Activated CD4-positive, alpha-beta T cell treated with anti-CD3 and anti-CD28 coated beads for 36 hours (primary cell): ENCODE data around the gene FAM149B1. TPM values are rescaled to one million over a fixed set of nuclear protein-coding genes. Genes with fewer than 3 reads are reported as not detected.
"Not testable (repeated sequence)": the region's sequence is repeated elsewhere in the genome, so short reads cannot be mapped to it uniquely, and the experiment has no call there.

ENCODE experiments used
- ATAC-seq: fragments of 200-7000 bp; cut with Tn5 transposase; one replicate; pipeline ENCODE4 v1.10.0; 2021; ENCODE audit warnings: mild to moderate bottlenecking, moderate library complexity
- CTCF ChIA-PET: fragments of 350-600 bp; sonication (Branson Sonifier 250); formaldehyde crosslinking; loops from one replicate; lab custom pipeline; 2021; ENCODE audit warnings: antibody characterized with exemption; lab: Charles Lee
- POLR2A ChIA-PET: fragments of 350-600 bp; sonication (Branson Sonifier 250); formaldehyde crosslinking; loops from one replicate; lab custom pipeline; 2021; ENCODE audit warnings: antibody characterized with exemption, inconsistent platforms; lab: Charles Lee
- DNase-seq: peaks from one replicate; pipeline ENCODE4 v3.0.0-alpha.2; 2020
- H3K27ac Mint-ChIP-seq: one replicate; pipeline ENCODE4 v1.8.0; 2021; ENCODE audit warnings: mixed read lengths
- H3K27me3 Mint-ChIP-seq: one replicate; pipeline ENCODE4 v1.8.0; 2021; ENCODE audit warnings: mixed read lengths
- H3K36me3 Mint-ChIP-seq: one replicate; pipeline ENCODE4 v1.8.0; 2021; ENCODE audit warnings: low read depth, mixed read lengths
- H3K4me1 Mint-ChIP-seq: one replicate; pipeline ENCODE4 v1.8.0; 2021; ENCODE audit warnings: mixed read lengths
- H3K4me3 Mint-ChIP-seq: one replicate; pipeline ENCODE4 v1.8.0; 2021; ENCODE audit warnings: mild to moderate bottlenecking, moderate library complexity, mixed read lengths
- H3K9me3 Mint-ChIP-seq: one replicate; pipeline ENCODE4 v1.8.0; 2021; ENCODE audit warnings: low read depth, mixed read lengths
- intact Hi-C, 2 experiments: fragments of 100-400 bp; cut with DNase I in 1 of 2; cut with micrococcal nuclease in 1 of 2; formaldehyde crosslinking; loops; one replicate each; pipeline versions ENCODE4 v1.14.2 to v1.15.1; 2022 to 2024; cut with DNase I, micrococcal nuclease
- total RNA-seq, 2 experiments: library from RNA; stranded (reverse); gene quantifications; one replicate each; pipeline ENCODE4 v1.2.3, GENCODE V29; 2021

FAM149B1 gene
- total RNA-seq, 2 experiments from 2014 or later = 16.0 to 18.6 TPM

DNA sequence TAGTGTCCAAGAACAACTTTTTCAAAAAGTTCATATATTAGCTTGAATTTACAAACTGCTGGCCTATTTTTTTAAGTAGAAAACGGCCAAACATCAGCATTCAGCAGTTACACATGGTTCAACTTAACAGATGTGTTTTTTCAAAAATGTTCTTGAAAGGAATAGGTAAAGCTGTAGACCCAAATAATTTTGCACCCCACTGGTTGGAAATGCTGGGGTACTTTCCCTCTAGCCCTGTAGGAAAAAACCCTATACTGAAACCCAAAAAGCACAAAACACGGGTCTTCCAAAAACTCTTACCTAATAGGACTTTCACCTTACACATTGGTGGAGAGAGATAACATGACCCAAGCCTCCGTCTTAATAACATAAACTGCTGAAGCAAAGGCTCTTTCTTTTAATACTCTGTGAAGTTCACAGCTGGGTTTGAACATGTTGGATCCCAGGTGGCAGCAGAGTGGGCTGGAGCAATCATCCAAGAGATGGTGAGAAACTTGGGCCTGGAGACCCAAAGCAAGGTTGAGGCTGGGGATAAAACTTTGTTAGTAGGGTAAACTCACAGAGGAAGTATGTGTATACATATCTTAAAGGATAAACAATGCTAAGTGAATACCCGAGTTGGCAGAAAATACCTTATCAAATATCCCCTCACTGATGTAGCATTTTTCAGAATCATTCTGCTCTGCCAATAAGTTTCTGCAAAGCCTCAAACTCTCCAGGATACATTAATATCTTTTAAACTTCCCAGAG is 79.8 kb downstream of the FAM149B1 start:
- no peaks in the 10 kb centered on the region for H3K27me3 Mint-ChIP-seq
- H3K27ac Mint-ChIP-seq = peak overlapping the region; percentile 97
- H3K36me3 Mint-ChIP-seq = peaks cover 82% of the 10 kb centered on the region
- ATAC-seq = no peak
- intact Hi-C loops = loop anchor here (1.0 to 10.0 kb wide), 15 partner anchors 79 to 1965 kb away; partner anchors contain the start of genes P4HA1 (in 2 of the 2), ANAPC16 (in 1 of the 2), ANXA7 (in 1 of the 2) and ASCC1 (in 1 of the 2)
- H3K4me3 Mint-ChIP-seq = peak overlapping the region; percentile 99
- peak; percentile 20 for DNase-seq
- POLR2A ChIA-PET = interaction anchor here (0.7 to 3.3 kb wide), 8 partner anchors 8 to 1720 kb away, joined by 3 to 21 read pairs (median 6); partner anchors contain the start of genes P4HA1 and PPP3CB
- H3K4me1 Mint-ChIP-seq = peaks cover 57% of the 10 kb centered on the region
- CTCF ChIA-PET = interaction anchor here (0.6 to 1.5 kb wide), 3 partner anchors 12 to 1550 kb away, joined by 3 to 8 read pairs (median 4); no protein-coding TSS in a partner anchor
- H3K9me3 Mint-ChIP-seq = no peaks in the 10 kb centered on the region

DNA sequence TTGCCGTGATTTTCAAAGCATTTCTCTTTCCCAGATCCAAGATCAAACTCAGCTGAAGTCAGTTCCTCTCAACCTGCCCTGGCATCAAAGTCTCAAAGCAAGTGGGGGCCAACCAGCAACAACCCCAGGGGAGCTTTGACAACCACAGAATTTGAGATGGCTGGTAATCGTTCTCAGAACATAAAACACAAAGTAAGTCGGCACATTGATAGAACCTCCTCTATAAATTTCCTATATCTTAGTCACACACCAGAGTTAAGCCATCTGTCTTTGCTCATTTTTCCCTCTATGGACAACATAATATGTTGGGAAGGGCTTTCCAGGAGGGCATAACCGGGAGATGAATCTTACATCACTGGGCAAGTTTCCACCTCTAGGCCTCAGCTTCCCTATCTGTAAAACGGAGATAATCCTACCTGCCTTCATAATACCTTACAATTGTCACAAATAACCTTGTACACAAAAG is 80.4 kb downstream of the FAM149B1 start:
- peak overlapping the region; percentile 99 for H3K4me3 Mint-ChIP-seq
- peak overlapping the region; percentile 97 for H3K27ac Mint-ChIP-seq
- DNase-seq = no peak
- no peaks in the 10 kb centered on the region for H3K9me3 Mint-ChIP-seq
- ChIA-PET CTCF (no interaction called here), POLR2A (no interaction called here)
- intact Hi-C loops = loop anchor here (5.0 to 10.0 kb wide), 5 partner anchors 151 to 1964 kb away; partner anchors contain the start of genes ANAPC16 (in 1 of the 2), ASCC1 (in 1 of the 2), P4HA1 (in 1 of the 2) and VCL (in 1 of the 2)
- ATAC-seq = no peak
- peaks cover 53% of the 10 kb centered on the region for H3K4me1 Mint-ChIP-seq
- H3K27me3 Mint-ChIP-seq = no peaks in the 10 kb centered on the region
- peaks cover 76% of the 10 kb centered on the region for H3K36me3 Mint-ChIP-seq

DNA sequence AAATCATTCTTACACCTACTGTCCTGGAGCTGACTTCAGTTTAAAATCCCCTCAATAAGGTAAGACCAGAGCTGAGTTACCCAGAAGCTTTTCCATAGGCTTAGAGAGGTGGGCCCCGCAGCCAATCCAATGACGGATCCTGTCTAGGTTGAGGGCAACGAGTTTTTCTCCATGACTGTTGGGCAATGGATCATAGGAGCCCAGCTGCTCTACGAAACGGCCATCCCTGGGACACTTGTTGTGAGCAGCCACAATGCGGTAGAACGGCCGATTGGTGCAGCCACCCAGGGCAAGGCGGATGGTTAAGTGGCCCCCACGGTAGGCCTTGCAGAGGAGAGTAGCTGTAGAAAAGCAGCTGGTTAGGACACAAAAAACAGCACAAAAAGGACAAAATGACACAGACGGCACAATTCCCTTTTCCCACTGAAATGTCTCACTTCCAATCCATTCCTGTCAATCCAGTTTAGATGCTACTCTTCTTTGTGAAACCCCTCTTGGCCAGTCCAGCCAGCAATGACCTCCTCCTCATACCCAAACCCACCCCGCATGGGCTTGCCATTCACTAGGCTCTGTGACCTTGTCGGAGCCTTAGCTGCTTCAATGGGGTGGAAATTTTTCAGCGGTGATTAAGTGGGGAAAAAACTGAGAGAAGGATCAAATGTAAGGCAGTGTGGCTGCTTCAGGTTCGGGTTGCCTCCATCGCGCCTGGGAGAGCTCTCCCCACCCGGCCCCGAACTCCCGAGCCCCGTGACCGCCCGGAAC is 83.9 kb downstream of the FAM149B1 start:
- peak overlapping the region; percentile 94 for H3K4me3 Mint-ChIP-seq
- H3K27ac Mint-ChIP-seq = peak overlapping the region; percentile 98
- intact Hi-C loops = loop anchor here (1.0 to 10.0 kb wide), 12 partner anchors 84 to 623 kb away; partner anchors contain the start of genes ANXA7 (in 2 of the 2), CFAP70 (in 2 of the 2), CAMK2G (in 1 of the 2) and ECD (in 1 of the 2)
- no peaks in the 10 kb centered on the region for H3K27me3 Mint-ChIP-seq
- ChIA-PET POLR2A (interaction anchor here (0.6 to 1.8 kb wide), 8 partner anchors 10 to 478 kb away, joined by 3 to 5 read pairs (median 4); no protein-coding TSS in a partner anchor), CTCF (interaction anchor here (1.8 to 2.9 kb wide), 3 partner anchors 10 to 13 kb away, joined by 5 to 16 read pairs (median 6); no protein-coding TSS in a partner anchor)
- DNase-seq (peak; percentile 45), ATAC-seq (peak; percentile 68)
- peaks cover 42% of the 10 kb centered on the region for H3K36me3 Mint-ChIP-seq
- H3K9me3 Mint-ChIP-seq = no peaks in the 10 kb centered on the region
- peaks cover 33% of the 10 kb centered on the region for H3K4me1 Mint-ChIP-seq

- CTCF ChIA-PET = interaction anchor here (1.1 to 2.9 kb wide), 4 partner anchors 9 to 156 kb away, joined by 3 to 16 read pairs (median 6); partner anchors contain the start of gene P4HA1
- intact Hi-C loops = loop anchor here (1.0 to 10.0 kb wide), 12 partner anchors 84 to 622 kb away; partner anchors contain the start of genes ANXA7 (in 2 of the 2), CFAP70 (in 2 of the 2), CAMK2G (in 1 of the 2) and ECD (in 1 of the 2)
- Mint-ChIP-seq H3K36me3 (peaks cover 38% of the 10 kb centered on the region), H3K4me1 (peaks cover 32% of the 10 kb centered on the region), H3K9me3 (no peaks in the 10 kb centered on the region), H3K27ac (peak within 1 kb of the TSS; percentile 98), H3K27me3 (no peaks in the 10 kb centered on the region), H3K4me3 (peak within 1 kb of the TSS; percentile 94)
- ATAC-seq = peak; percentile 84
- POLR2A ChIA-PET = interaction anchor here (0.6 to 1.8 kb wide), 9 partner anchors 8 to 477 kb away, joined by 3 to 5 read pairs (median 4); no protein-coding TSS in a partner anchor
- DNase-seq = peak; percentile 95
Measured at GRCh38 chr10:73252445-73253224, 84.7 kb downstream of the FAM149B1 start, which contains the start of gene MRPS16. Gene MRPS16 (minus strand): TSS chr10:73252644. CDS start chr10:73252482, 162 bp downstream.

- POLR2A ChIA-PET = interaction anchor here (0.8 to 1.8 kb wide), 5 partner anchors 9 to 205 kb away, joined by 3 to 4 read pairs (median 4); no protein-coding TSS in a partner anchor
- DNase-seq (no peak), ATAC-seq (peak; percentile 18)
- peaks cover 26% of the 10 kb centered on the region for H3K4me1 Mint-ChIP-seq
- peak overlapping the region; percentile 94 for H3K4me3 Mint-ChIP-seq
- intact Hi-C loops = loop anchor here (2.0 to 10.0 kb wide), 5 partner anchors 106 to 622 kb away; partner anchors contain the start of genes ANXA7 (in 1 of the 2), CAMK2G (in 1 of the 2) and CFAP70 (in 1 of the 2)
- no peaks in the 10 kb centered on the region for H3K9me3 Mint-ChIP-seq
- CTCF ChIA-PET = interaction anchor here (1.1 to 2.9 kb wide), 5 partner anchors 8 to 390 kb away, joined by 3 to 16 read pairs (median 5); partner anchors contain the start of gene P4HA1
- peaks cover 34% of the 10 kb centered on the region for H3K36me3 Mint-ChIP-seq
- no peaks in the 10 kb centered on the region for H3K27me3 Mint-ChIP-seq
- H3K27ac Mint-ChIP-seq = peak overlapping the region; percentile 98
Measured at GRCh38 chr10:73253225-73253555, 85.3 kb downstream of the FAM149B1 start.

- H3K27me3 Mint-ChIP-seq, H3K9me3 Mint-ChIP-seq, ATAC-seq, DNase-seq, POLR2A ChIA-PET, H3K4me1 Mint-ChIP-seq, H3K4me3 Mint-ChIP-seq, H3K27ac Mint-ChIP-seq, H3K36me3 Mint-ChIP-seq, CTCF ChIA-PET: not testable (repeated sequence)
- intact Hi-C loops = loop anchor here in 1 of 2 experiments (10.0 kb wide), 1 partner anchor 616 kb away; the partner anchor contains the start of gene CAMK2G
Measured at GRCh38 chr10:73258612-73259011, 90.7 kb downstream of the FAM149B1 start.

- Mint-ChIP-seq H3K36me3 (no peaks in the 10 kb centered on the region), H3K27ac (no peak overlapping the region), H3K27me3 (no peaks in the 10 kb centered on the region), H3K4me1 (peaks cover 3% of the 10 kb centered on the region), H3K9me3 (peaks cover 7% of the 10 kb centered on the region), H3K4me3 (no peak overlapping the region)
- ATAC-seq (no peak), DNase-seq (no peak)
- ChIA-PET POLR2A (interaction anchor here (0.6 to 1.8 kb wide), 2 partner anchors 9 to 17 kb away, joined by 3 read pairs; partner anchors contain the start of gene MRPS16), CTCF (interaction anchor here (0.6 to 2.2 kb wide), 3 partner anchors 9 to 268 kb away, joined by 3 to 6 read pairs (median 3); partner anchors contain the start of gene MRPS16)
- intact Hi-C loops = no loop called here
Measured at GRCh38 chr10:73261362-73261995, 93.6 kb downstream of the FAM149B1 start.

DNA sequence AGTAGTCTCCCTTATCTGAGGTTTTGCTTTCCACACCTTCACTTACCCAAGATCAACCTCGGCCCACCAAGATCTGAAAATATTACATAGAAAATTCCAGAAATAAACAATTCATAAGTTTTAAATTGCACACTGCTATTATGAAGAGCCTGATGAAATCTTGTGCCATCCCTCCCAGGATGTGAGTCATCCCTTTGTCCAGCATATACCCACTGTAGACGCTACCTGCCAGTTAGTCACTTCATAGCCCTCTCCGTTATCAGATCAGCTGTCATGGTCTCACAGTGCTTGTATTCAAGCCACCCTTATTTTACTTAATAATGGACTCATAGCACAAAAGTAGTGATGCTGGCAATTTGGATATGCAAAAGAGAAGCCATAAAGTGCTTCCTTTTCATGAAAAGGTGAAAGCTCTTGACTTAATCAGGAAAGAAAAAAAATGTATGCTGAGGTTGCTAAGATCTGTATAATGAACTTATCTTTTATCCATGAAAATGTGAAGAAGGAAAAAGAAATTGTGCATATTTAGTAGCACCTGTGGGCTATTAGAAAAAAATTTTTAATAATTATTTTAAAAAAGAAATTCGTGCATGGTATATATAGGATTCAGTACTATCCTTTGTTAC is 94.3 kb downstream of the FAM149B1 start:
- H3K27ac Mint-ChIP-seq = no peak overlapping the region
- H3K27me3 Mint-ChIP-seq = no peaks in the 10 kb centered on the region
- CTCF ChIA-PET = interaction anchor here (2.2 kb wide), 1 partner anchor 10 kb away, joined by 6 read pairs; the partner anchor contains the start of gene MRPS16
- ATAC-seq (no peak), DNase-seq (no peak)
- POLR2A ChIA-PET = interaction anchor here (1.8 kb wide), 1 partner anchor 9 kb away, joined by 3 read pairs; the partner anchor contains the start of gene MRPS16
- peaks cover 7% of the 10 kb centered on the region for H3K9me3 Mint-ChIP-seq
- H3K4me3 Mint-ChIP-seq = no peak overlapping the region
- intact Hi-C loops = no loop called here
- no peaks in the 10 kb centered on the region for H3K36me3 Mint-ChIP-seq
- peaks cover 3% of the 10 kb centered on the region for H3K4me1 Mint-ChIP-seq
